ENCODE results near the gene C19orf44.

- TF ChIP-seq SUZ12 (IDR thresholded peaks at IDR 0.05) (no peak), FOXA1 (IDR thresholded peaks at IDR 0.05) (no peak), TARDBP (IDR thresholded peaks at IDR 0.05) (no peak), ZNF384 (IDR thresholded peaks at IDR 0.05) (no peak), ELF4 (IDR thresholded peaks at IDR 0.05) (no peak), NFRKB (IDR thresholded peaks at IDR 0.05) (no peak), HDGF (IDR thresholded peaks at IDR 0.05; ENCODE audit: borderline replicate concordance) (no peak), CTBP1 (IDR thresholded peaks at IDR 0.05; ENCODE audit: borderline replicate concordance) (no peak), BHLHE40 (IDR thresholded peaks at IDR 0.05; ENCODE audit: borderline replicate concordance) (no peak)
Measured at GRCh38 chr19:16544473-16545231, 48.5 kb downstream of the C19orf44 start.
